Endodermal cell (in vitro differentiated cells): ENCODE data around the gene KCTD10. TPM values are rescaled to one million over a fixed set of nuclear protein-coding genes. Genes with fewer than 3 reads are reported as not detected.
"Not testable (repeated sequence)": the region's sequence is repeated elsewhere in the genome, so short reads cannot be mapped to it uniquely, and the experiment has no call there.

Experiments used
- DNase-seq: peaks from one replicate; pipeline ENCODE4 v3.0.0-alpha.2; 2017
- H3K27ac ChIP-seq: 2 replicates; pipeline ENCODE4 v1.5.1; 2013; ENCODE audit warnings: mild to moderate bottlenecking, low read depth, low read length, moderate library complexity
- H3K27me3 ChIP-seq: 2 replicates; pipeline ENCODE4 v1.6.1; 2013; ENCODE audit warnings: mild to moderate bottlenecking, low read length, moderate library complexity; ENCODE audit not compliant: insufficient read depth, control insufficient read depth, poor library complexity, severe bottlenecking
- H3K36me3 ChIP-seq: 2 replicates; pipeline ENCODE4 v1.7.0; 2013; ENCODE audit warnings: mild to moderate bottlenecking, low read length, moderate library complexity; ENCODE audit not compliant: control insufficient read depth, insufficient read depth
- H3K4me1 ChIP-seq: one replicate; pipeline ENCODE4 v1.7.0; 2013; ENCODE audit warnings: low read length; ENCODE audit not compliant: control insufficient read depth, insufficient read depth
- H3K4me3 ChIP-seq: 2 replicates; pipeline ENCODE4 v1.5.1; 2013; ENCODE audit warnings: mild to moderate bottlenecking, low read length, moderate library complexity
- H3K9ac ChIP-seq: 2 replicates; pipeline ENCODE4 v1.6.1; 2013; ENCODE audit warnings: mild to moderate bottlenecking, low read length, moderate library complexity; ENCODE audit not compliant: poor library complexity, severe bottlenecking; ENCODE audit errors: extremely low read depth
- H3K9me3 ChIP-seq: 2 replicates; pipeline ENCODE4 v1.6.1; 2013; ENCODE audit warnings: mild to moderate bottlenecking, low read length, moderate library complexity; ENCODE audit not compliant: control insufficient read depth
- H3K27ac Mint-ChIP-seq: 2 replicates; pipeline ENCODE4 v1.8.0; 2020; ENCODE audit warnings: mixed read lengths
- H3K27me3 Mint-ChIP-seq: 2 replicates; pipeline ENCODE4 v1.8.0; 2021; ENCODE audit warnings: mild to moderate bottlenecking, mixed read lengths; ENCODE audit not compliant: insufficient read depth
- H3K36me3 Mint-ChIP-seq: 2 replicates; pipeline ENCODE4 v1.8.0; 2020; ENCODE audit warnings: low read depth, mixed read lengths
- H3K4me1 Mint-ChIP-seq: 2 replicates; pipeline ENCODE4 v1.8.0; 2020; ENCODE audit warnings: mixed read lengths
- H3K4me3 Mint-ChIP-seq: 2 replicates; pipeline ENCODE4 v1.8.0; 2020; ENCODE audit warnings: mild to moderate bottlenecking, moderate library complexity, mixed read lengths
- H3K9me3 Mint-ChIP-seq: 2 replicates; pipeline ENCODE4 v1.8.0; 2020; ENCODE audit warnings: mild to moderate bottlenecking, mixed read lengths
- CTCF ChIP-seq: fragments of 200-600 bp; sonication (generic); conservative IDR thresholded peaks from 2 replicates; pipeline ENCODE4 v1.5.0; 2021; ENCODE audit warnings: antibody characterized with exemption, mild to moderate bottlenecking
- WGBS, 2 experiments: methylation state at CpG; one replicate each; pipeline versions ENCODE4 v1.1.5 to v1.1.7; 2013; ENCODE audit warnings: missing lambda C conversion rate in 2 of 2, mixed read lengths in 1 of 2; ENCODE audit not compliant: insufficient coverage in 1 of 2, insufficient read length in 1 of 2; 5-methylcytosine and 5-hydroxymethylcytosine counted together
- total RNA-seq, 2 donors: library from RNA; stranded (reverse); fragmentation: NEBNext Ultra II Directional in 1 of 2; extraction: Animal tissue kit (Norgen Biotek cat#: 25700) in 1 of 2; gene quantifications; 2 replicates in 1 of 2; 3 replicates in 1 of 2; pipeline ENCODE4 v1.2.1, GENCODE V29; 2021

The KCTD10 gene
- total RNA-seq, 2 donors from 2014 or later = 50.9 to 53.5 TPM

DNA sequence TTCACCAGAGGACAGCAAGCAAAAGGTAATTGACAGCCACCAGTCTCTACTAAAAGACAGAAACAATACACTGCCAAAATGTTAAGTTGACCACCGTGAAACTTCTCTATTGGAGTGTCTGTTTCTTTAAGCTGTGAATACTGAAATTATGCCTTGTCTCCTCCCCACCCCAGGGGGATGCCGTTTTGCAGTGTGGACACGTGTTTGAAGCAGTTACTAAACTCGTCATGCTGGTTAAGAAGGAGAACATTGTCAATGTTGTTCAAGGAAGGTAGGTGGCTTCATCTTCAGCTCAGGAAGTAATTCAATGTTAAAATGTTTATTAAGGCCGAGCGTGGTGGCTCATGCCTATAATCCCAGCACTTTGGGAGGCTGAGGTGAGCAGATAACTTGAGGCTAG, 32.8 kb downstream of the KCTD10 start:
- H3K9me3 Mint-ChIP-seq = no peaks in the 10 kb centered on the region

GRCh38 chr12:109443794-109444193, 33.3 kb downstream of the KCTD10 start:
- Mint-ChIP-seq H3K27ac (no peak overlapping the region), H3K27me3 (no peaks in the 10 kb centered on the region), H3K36me3 (peaks cover 20% of the 10 kb centered on the region), H3K4me3 (no peak overlapping the region), H3K9me3 (no peaks in the 10 kb centered on the region), H3K4me1 (no peaks in the 10 kb centered on the region)
- Histone ChIP-seq H3K36me3 (peaks cover 39% of the 10 kb centered on the region), H3K9me3 (no peaks in the 10 kb centered on the region), H3K27me3 (no peaks in the 10 kb centered on the region), H3K4me1 (no peaks in the 10 kb centered on the region), H3K9ac (no peak overlapping the region), H3K4me3 (no peak overlapping the region), H3K27ac (no peak overlapping the region)
- no peak for TF ChIP-seq CTCF
- WGBS, 2 experiments = 96 to 100% methylated on average over 4 to 5 of the region's 5 CpGs
- no peak for DNase-seq

More for the DNA sequence above, 32.8 kb downstream of the KCTD10 start:
- peaks cover 23% of the 10 kb centered on the region for H3K36me3 Mint-ChIP-seq
- DNase-seq = no peak
- no peaks in the 10 kb centered on the region for H3K27me3 ChIP-seq
- WGBS, 2 experiments = 84 to 94% methylated on average over 6 of the region's 6 CpGs
- peaks cover 44% of the 10 kb centered on the region for H3K36me3 ChIP-seq
- no peak overlapping the region for H3K27ac ChIP-seq
- H3K4me3 ChIP-seq = no peak overlapping the region
- no peaks in the 10 kb centered on the region for H3K4me1 Mint-ChIP-seq
- no peak overlapping the region for H3K4me3 Mint-ChIP-seq
- H3K9ac ChIP-seq = no peak overlapping the region
- no peak for TF ChIP-seq CTCF
- no peak overlapping the region for H3K27ac Mint-ChIP-seq
- H3K27me3 Mint-ChIP-seq = no peaks in the 10 kb centered on the region
- no peaks in the 10 kb centered on the region for H3K4me1 ChIP-seq
- H3K9me3 ChIP-seq = no peaks in the 10 kb centered on the region

- H3K9ac ChIP-seq = no peak overlapping the region
- TF ChIP-seq CTCF = no peak
- Mint-ChIP-seq H3K27ac (no peak overlapping the region), H3K9me3 (no peaks in the 10 kb centered on the region), H3K36me3 (peaks cover 15% of the 10 kb centered on the region), H3K4me3 (no peak overlapping the region), H3K27me3 (no peaks in the 10 kb centered on the region), H3K4me1 (peaks cover 2% of the 10 kb centered on the region)
- WGBS, 2 experiments = 65 to 86% methylated on average over 8 of the region's 9 CpGs
- H3K27me3 ChIP-seq = no peaks in the 10 kb centered on the region
- H3K36me3 ChIP-seq = peaks cover 16% of the 10 kb centered on the region
- no peaks in the 10 kb centered on the region for H3K4me1 ChIP-seq
- no peak for DNase-seq
- peak overlapping the region; percentile 15 for H3K27ac ChIP-seq
- no peak overlapping the region for H3K4me3 ChIP-seq
- H3K9me3 ChIP-seq = no peaks in the 10 kb centered on the region
Observed at GRCh38 chr12:109440851-109441490, 36.1 kb downstream of the KCTD10 start.

GRCh38 chr12:109439951-109440350, 37.1 kb downstream of the KCTD10 start:
- not testable (repeated sequence) for H3K9me3 Mint-ChIP-seq, DNase-seq, H3K27me3 ChIP-seq, H3K4me3 Mint-ChIP-seq, H3K9me3 ChIP-seq, H3K27me3 Mint-ChIP-seq, H3K4me3 ChIP-seq, H3K9ac ChIP-seq, H3K4me1 Mint-ChIP-seq, H3K36me3 ChIP-seq, H3K27ac ChIP-seq, H3K27ac Mint-ChIP-seq, H3K4me1 ChIP-seq, H3K36me3 Mint-ChIP-seq
- WGBS, 2 experiments = 95% methylated on average over 12 to 13 of the region's 13 CpGs
